KMS-11 (cell line): ENCODE data around the gene ZC3HAV1L.
A peak's percentile ranks its signal among the peaks of the same experiment; 100 is the strongest.

Experiments used
- H2AFZ ChIP-seq: fragments of 200-600 bp; sonication (generic); 2 replicates; pipeline ENCODE4 v1.6.1; 2016; ENCODE audit warnings: antibody characterized with exemption, mixed run types, low read depth
- H3K27ac ChIP-seq: fragments of 200-600 bp; sonication (generic); 2 replicates; pipeline ENCODE4 v1.6.1; 2016; ENCODE audit warnings: mild to moderate bottlenecking, mixed run types
- H3K27me3 ChIP-seq: fragments of 200-600 bp; sonication (generic); 2 replicates; pipeline ENCODE4 v1.6.1; 2017; ENCODE audit warnings: mild to moderate bottlenecking, low read depth, mixed run types, moderate library complexity; ENCODE audit not compliant: insufficient read depth
- H3K36me3 ChIP-seq: fragments of 200-600 bp; sonication (generic); 2 replicates; pipeline ENCODE4 v1.6.1; 2017; ENCODE audit warnings: mild to moderate bottlenecking, mixed run types; ENCODE audit not compliant: insufficient read depth
- H3K4me1 ChIP-seq: fragments of 200-600 bp; sonication (generic); 2 replicates; pipeline ENCODE4 v1.6.1; 2016; ENCODE audit warnings: mild to moderate bottlenecking, low read depth, mixed run types; ENCODE audit not compliant: poor library complexity, severe bottlenecking
- H3K4me2 ChIP-seq: fragments of 200-600 bp; sonication (generic); 2 replicates; pipeline ENCODE4 v1.7.0; 2016; ENCODE audit warnings: mild to moderate bottlenecking, mixed run types
- H3K4me3 ChIP-seq: fragments of 200-600 bp; sonication (generic); IDR thresholded peaks from 2 replicates; pipeline ENCODE4 v1.6.1; 2017; ENCODE audit warnings: low read depth, low read length, mixed read lengths; ENCODE audit not compliant: insufficient read depth
- H3K79me2 ChIP-seq: fragments of 200-600 bp; sonication (generic); 2 replicates; pipeline ENCODE4 v1.6.1; 2016; ENCODE audit warnings: low read depth, mixed run types; ENCODE audit not compliant: insufficient read depth
- H3K9ac ChIP-seq: fragments of 200-600 bp; sonication (generic); 2 replicates; pipeline ENCODE4 v1.6.1; 2016; ENCODE audit warnings: mild to moderate bottlenecking, mixed run types
- H4K20me1 ChIP-seq: fragments of 200-600 bp; sonication (generic); 2 replicates; pipeline ENCODE4 v1.6.1; 2016; ENCODE audit warnings: mild to moderate bottlenecking, mixed run types; ENCODE audit not compliant: insufficient read depth
- TF ChIP-seq, protein P1 (sequence below): fragments of 200-600 bp; sonication (generic); conservative IDR thresholded peaks from 2 replicates; pipeline ENCODE4 v1.6.1; 2017; ENCODE audit warnings: low read depth, mild to moderate bottlenecking, antibody characterized with exemption, low read length, moderate library complexity, mixed read lengths

Gene ZC3HAV1L

DNA sequence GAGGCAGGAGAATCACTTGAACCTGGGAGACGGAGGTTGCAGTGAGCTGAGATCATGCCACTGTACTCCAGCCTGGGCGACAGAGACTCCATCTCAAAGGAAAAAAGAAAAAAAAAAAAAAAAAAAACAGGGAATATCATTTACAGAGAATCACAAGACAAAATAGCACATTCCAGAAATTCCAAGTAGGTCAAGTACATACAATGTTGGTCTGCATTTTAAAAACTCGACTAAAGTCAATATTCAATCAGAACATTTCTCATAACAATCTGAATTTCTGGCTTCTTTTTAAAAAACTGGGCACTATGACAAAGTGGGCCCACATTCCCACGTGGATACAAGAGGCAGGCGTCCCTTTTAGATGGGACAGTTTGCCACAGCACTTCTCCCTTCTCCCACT lies 12.8 kb downstream of the ZC3HAV1L start:
- Histone ChIP-seq H3K36me3 (no peaks in the 10 kb centered on the region), H3K9ac (no peak overlapping the region), H3K27ac (no peak overlapping the region), H3K4me1 (no peaks in the 10 kb centered on the region), H3K4me3 (no peak overlapping the region), H3K27me3 (no peaks in the 10 kb centered on the region), H3K79me2 (no peaks in the 10 kb centered on the region), H2AFZ (no peak overlapping the region), H4K20me1 (no peaks in the 10 kb centered on the region), H3K4me2 (no peak overlapping the region)
- TF ChIP-seq, protein P1, sequence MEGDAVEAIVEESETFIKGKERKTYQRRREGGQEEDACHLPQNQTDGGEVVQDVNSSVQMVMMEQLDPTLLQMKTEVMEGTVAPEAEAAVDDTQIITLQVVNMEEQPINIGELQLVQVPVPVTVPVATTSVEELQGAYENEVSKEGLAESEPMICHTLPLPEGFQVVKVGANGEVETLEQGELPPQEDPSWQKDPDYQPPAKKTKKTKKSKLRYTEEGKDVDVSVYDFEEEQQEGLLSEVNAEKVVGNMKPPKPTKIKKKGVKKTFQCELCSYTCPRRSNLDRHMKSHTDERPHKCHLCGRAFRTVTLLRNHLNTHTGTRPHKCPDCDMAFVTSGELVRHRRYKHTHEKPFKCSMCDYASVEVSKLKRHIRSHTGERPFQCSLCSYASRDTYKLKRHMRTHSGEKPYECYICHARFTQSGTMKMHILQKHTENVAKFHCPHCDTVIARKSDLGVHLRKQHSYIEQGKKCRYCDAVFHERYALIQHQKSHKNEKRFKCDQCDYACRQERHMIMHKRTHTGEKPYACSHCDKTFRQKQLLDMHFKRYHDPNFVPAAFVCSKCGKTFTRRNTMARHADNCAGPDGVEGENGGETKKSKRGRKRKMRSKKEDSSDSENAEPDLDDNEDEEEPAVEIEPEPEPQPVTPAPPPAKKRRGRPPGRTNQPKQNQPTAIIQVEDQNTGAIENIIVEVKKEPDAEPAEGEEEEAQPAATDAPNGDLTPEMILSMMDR = no peak

GRCh38 chr7:139022286-139022685 lies 13.6 kb downstream of the ZC3HAV1L start:
- Histone ChIP-seq H4K20me1 (no peaks in the 10 kb centered on the region), H3K9ac (no peak overlapping the region), H3K79me2 (no peaks in the 10 kb centered on the region), H3K27me3 (no peaks in the 10 kb centered on the region), H3K4me2 (no peak overlapping the region), H3K4me1 (no peaks in the 10 kb centered on the region), H3K36me3 (no peaks in the 10 kb centered on the region), H2AFZ (no peak overlapping the region), H3K27ac (no peak overlapping the region), H3K4me3 (no peak overlapping the region)
- TF ChIP-seq, protein P1 = no peak

- H3K4me3 ChIP-seq = no peak overlapping the region
- H3K36me3 ChIP-seq = no peaks in the 10 kb centered on the region
- no peak overlapping the region for H3K9ac ChIP-seq
- no peak overlapping the region for H2AFZ ChIP-seq
- H4K20me1 ChIP-seq = no peaks in the 10 kb centered on the region
- no peaks in the 10 kb centered on the region for H3K4me1 ChIP-seq
- no peaks in the 10 kb centered on the region for H3K79me2 ChIP-seq
- TF ChIP-seq, protein P1 = no peak
- no peak overlapping the region for H3K27ac ChIP-seq
- no peaks in the 10 kb centered on the region for H3K27me3 ChIP-seq
- no peak overlapping the region for H3K4me2 ChIP-seq
Measured at GRCh38 chr7:139018910-139019309, 16.9 kb downstream of the ZC3HAV1L start.

DNA sequence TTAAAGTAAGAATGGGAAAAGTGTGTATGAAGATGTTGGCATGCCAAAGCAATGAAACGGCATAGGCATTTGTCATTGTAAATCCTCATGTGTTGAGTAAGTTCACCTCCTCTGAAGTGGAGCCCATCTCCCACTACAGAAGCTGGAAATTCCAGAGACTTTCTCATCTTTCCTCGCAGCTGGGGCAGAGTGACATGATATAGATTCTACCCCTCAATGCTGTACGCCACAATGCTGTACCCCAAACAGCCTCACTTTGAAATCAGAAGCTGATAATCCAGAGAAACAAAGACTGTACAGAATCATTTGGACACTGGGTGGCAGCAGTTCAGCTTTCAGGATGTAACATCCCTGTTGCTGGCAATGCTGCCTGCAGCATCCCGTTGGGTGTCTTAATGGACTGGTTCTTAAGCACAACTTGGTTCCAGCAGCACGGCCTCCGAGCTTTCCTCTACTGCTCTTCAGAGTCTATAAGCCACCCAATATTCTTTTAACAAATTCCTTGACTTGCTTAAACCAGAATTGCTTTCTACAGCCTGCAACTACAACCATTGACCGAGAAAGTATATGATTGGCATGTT lies 18.8 kb downstream of the ZC3HAV1L start:
- Histone ChIP-seq H3K4me1 (no peaks in the 10 kb centered on the region), H3K4me3 (no peak overlapping the region), H3K36me3 (no peaks in the 10 kb centered on the region), H4K20me1 (no peaks in the 10 kb centered on the region), H2AFZ (peak overlapping the region; percentile 45), H3K9ac (no peak overlapping the region), H3K4me2 (peak overlapping the region; percentile 4; the same call in 1 of the 2 replicates), H3K79me2 (no peaks in the 10 kb centered on the region), H3K27me3 (no peaks in the 10 kb centered on the region), H3K27ac (no peak overlapping the region)
- TF ChIP-seq, protein P1 = peak; percentile 91
